DND-41 (cell line): ENCODE measurements around the gene GNB1L.

ENCODE experiments used
- ATAC-seq: fragments of 200-7000 bp; cut with Tn5 transposase; 3 replicates; pipeline ENCODE4 v1.9.1; 2021; ENCODE audit warnings: low read depth; ENCODE audit not compliant: insufficient read depth
- DNase-seq: peaks from one replicate; pipeline ENCODE4 v3.0.0-alpha.2; 2020
- H2AFZ ChIP-seq: 2 replicates; pipeline ENCODE4 v1.6.0; 2012; ENCODE audit warnings: low read depth, low read length
- H3K27ac ChIP-seq: 2 replicates; pipeline ENCODE4 v1.5.1; 2012; ENCODE audit warnings: low read length, inconsistent platforms
- H3K27me3 ChIP-seq: fragments of 200-600 bp; sonication (generic); 2 replicates; pipeline ENCODE4 v1.6.0; 2012; ENCODE audit warnings: low read length, mild to moderate bottlenecking, inconsistent platforms; ENCODE audit not compliant: insufficient read depth, poor library complexity
- H3K36me3 ChIP-seq: 2 replicates; pipeline ENCODE4 v1.5.1; 2012; ENCODE audit warnings: low read length, inconsistent platforms; ENCODE audit not compliant: insufficient read depth
- H3K4me1 ChIP-seq: 2 replicates; pipeline ENCODE4 v1.5.1; 2012; ENCODE audit warnings: mild to moderate bottlenecking, low read length; ENCODE audit not compliant: insufficient read depth
- H3K4me2 ChIP-seq: 2 replicates; pipeline ENCODE4 v1.6.0; 2012; ENCODE audit warnings: mild to moderate bottlenecking, moderate library complexity, low read length, inconsistent platforms; ENCODE audit not compliant: insufficient read depth
- H3K4me3 ChIP-seq, 2 experiments: fragments of 200-600 bp in 1 of 2; shearing (Covaris generic) in 1 of 2; 2 replicates each; pipeline ENCODE4 v1.5.1; 2012 to 2016; ENCODE audit warnings: inconsistent platforms in 2 of 2, low read length in 2 of 2, mild to moderate bottlenecking in 2 of 2, low read depth in 1 of 2, moderate library complexity in 1 of 2
- H3K79me2 ChIP-seq: 2 replicates; pipeline ENCODE4 v1.6.0; 2012; ENCODE audit warnings: low read length, inconsistent platforms; ENCODE audit not compliant: insufficient read depth
- H3K9ac ChIP-seq: 2 replicates; pipeline ENCODE4 v1.6.0; 2012; ENCODE audit warnings: low read depth, mild to moderate bottlenecking, inconsistent platforms, low read length, moderate library complexity
- H3K9me3 ChIP-seq: 2 replicates; pipeline ENCODE4 v1.5.1; 2012; ENCODE audit warnings: low read length, moderate library complexity, mild to moderate bottlenecking, inconsistent platforms; ENCODE audit not compliant: insufficient read depth, severe bottlenecking
- H4K20me1 ChIP-seq: 2 replicates; pipeline ENCODE4 v1.6.0; 2012; ENCODE audit warnings: low read length; ENCODE audit not compliant: insufficient read depth
- EZH2 ChIP-seq: IDR thresholded peaks from 3 replicates; pipeline ENCODE4 v1.6.1; 2012; ENCODE audit warnings: borderline replicate concordance, low read depth, mild to moderate bottlenecking, moderate library complexity, low read length, inconsistent platforms; ENCODE audit not compliant: severe bottlenecking
- TF ChIP-seq, protein P1 (sequence below): IDR thresholded peaks from 2 replicates; pipeline ENCODE4 v1.5.1; 2012; ENCODE audit warnings: borderline replicate concordance, low read length, moderate library complexity, mild to moderate bottlenecking; ENCODE audit not compliant: poor library complexity, severe bottlenecking; ENCODE audit errors: extremely low read depth

The GNB1L gene

DNA sequence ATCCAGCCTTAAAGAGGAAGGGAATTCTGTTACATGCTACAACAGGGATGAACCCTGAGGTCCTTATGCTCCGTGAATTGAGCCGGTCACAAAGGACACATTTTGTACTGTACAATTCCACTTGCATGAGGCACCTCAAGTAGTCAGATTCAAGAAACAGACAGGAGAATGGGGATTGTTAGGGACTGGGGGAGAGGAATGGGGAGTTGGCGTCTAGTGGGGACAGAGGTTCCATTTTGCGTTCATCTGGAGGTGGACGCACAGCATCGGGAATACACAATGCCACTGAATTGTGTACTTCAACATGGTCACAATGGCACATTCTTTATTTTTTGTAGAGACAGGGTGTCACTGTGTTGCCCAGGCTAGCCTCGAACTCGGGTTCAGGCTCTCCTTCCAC lies 80.0 kb downstream of the GNB1L start:
- DNase-seq (no peak), ATAC-seq (no peak)
- Histone ChIP-seq H3K79me2 (peaks cover 34% of the 10 kb centered on the region), H4K20me1 (peaks cover 38% of the 10 kb centered on the region), H3K27ac (no peak overlapping the region), H3K4me1 (peaks cover 4% of the 10 kb centered on the region; the same call in 1 of the 2 replicates), H3K9me3 (no peaks in the 10 kb centered on the region), H3K27me3 (no peaks in the 10 kb centered on the region), H3K4me3 (no peak overlapping the region), H2AFZ (no peak overlapping the region), H3K9ac (no peak overlapping the region), H3K36me3 (no peaks in the 10 kb centered on the region), H3K4me2 (no peak overlapping the region)
- no peak for TF ChIP-seq EZH2
- TF ChIP-seq, protein P1, sequence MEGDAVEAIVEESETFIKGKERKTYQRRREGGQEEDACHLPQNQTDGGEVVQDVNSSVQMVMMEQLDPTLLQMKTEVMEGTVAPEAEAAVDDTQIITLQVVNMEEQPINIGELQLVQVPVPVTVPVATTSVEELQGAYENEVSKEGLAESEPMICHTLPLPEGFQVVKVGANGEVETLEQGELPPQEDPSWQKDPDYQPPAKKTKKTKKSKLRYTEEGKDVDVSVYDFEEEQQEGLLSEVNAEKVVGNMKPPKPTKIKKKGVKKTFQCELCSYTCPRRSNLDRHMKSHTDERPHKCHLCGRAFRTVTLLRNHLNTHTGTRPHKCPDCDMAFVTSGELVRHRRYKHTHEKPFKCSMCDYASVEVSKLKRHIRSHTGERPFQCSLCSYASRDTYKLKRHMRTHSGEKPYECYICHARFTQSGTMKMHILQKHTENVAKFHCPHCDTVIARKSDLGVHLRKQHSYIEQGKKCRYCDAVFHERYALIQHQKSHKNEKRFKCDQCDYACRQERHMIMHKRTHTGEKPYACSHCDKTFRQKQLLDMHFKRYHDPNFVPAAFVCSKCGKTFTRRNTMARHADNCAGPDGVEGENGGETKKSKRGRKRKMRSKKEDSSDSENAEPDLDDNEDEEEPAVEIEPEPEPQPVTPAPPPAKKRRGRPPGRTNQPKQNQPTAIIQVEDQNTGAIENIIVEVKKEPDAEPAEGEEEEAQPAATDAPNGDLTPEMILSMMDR, result no peak

GRCh38 chr22:19773470-19774040 lies 81.1 kb downstream of the GNB1L start:
- Histone ChIP-seq H3K4me1 (peaks cover 4% of the 10 kb centered on the region; the same call in 1 of the 2 replicates), H4K20me1 (peaks cover 46% of the 10 kb centered on the region), H3K4me3 (no peak overlapping the region), H3K27ac (no peak overlapping the region), H3K9ac (no peak overlapping the region), H3K4me2 (no peak overlapping the region), H3K36me3 (no peaks in the 10 kb centered on the region), H2AFZ (no peak overlapping the region), H3K9me3 (no peaks in the 10 kb centered on the region), H3K27me3 (no peaks in the 10 kb centered on the region), H3K79me2 (peaks cover 44% of the 10 kb centered on the region)
- DNase-seq (no peak), ATAC-seq (no peak)
- TF ChIP-seq, protein P1, result no peak
- TF ChIP-seq EZH2, result no peak

- peaks cover 49% of the 10 kb centered on the region for H4K20me1 ChIP-seq
- TF ChIP-seq, protein P1, result no peak
- TF ChIP-seq EZH2, result no peak
- H3K9me3 ChIP-seq, result no peaks in the 10 kb centered on the region
- H3K27ac ChIP-seq, result no peak overlapping the region
- no peak overlapping the region for H3K9ac ChIP-seq
- no peak overlapping the region for H3K4me2 ChIP-seq
- no peak overlapping the region for H3K4me3 ChIP-seq
- DNase-seq (no peak), ATAC-seq (no peak)
- H3K4me1 ChIP-seq, result peaks cover 4% of the 10 kb centered on the region; the same call in 1 of the 2 replicates
- H3K36me3 ChIP-seq, result no peaks in the 10 kb centered on the region
- H2AFZ ChIP-seq, result no peak overlapping the region
- H3K27me3 ChIP-seq, result no peaks in the 10 kb centered on the region
- H3K79me2 ChIP-seq, result peaks cover 47% of the 10 kb centered on the region
Measured at GRCh38 chr22:19772673-19773469, 81.8 kb downstream of the GNB1L start.
